SU-DHL-6 (cell line): ENCODE measurements around the gene STEAP3.

Experiments used
- H2AFZ ChIP-seq: fragments of 200-600 bp; sonication (generic); 2 replicates; pipeline ENCODE4 v1.6.1; 2014; ENCODE audit warnings: low read depth, mild to moderate bottlenecking, moderate library complexity, mixed read lengths, antibody characterized with exemption, low read length; ENCODE audit not compliant: severe bottlenecking
- H3F3A ChIP-seq: fragments of 200-600 bp; shearing (Covaris generic); 2 replicates; pipeline ENCODE4 v1.6.0; 2016; ENCODE audit warnings: antibody characterized with exemption, mild to moderate bottlenecking; ENCODE audit not compliant: insufficient read depth
- H3K27ac ChIP-seq: fragments of 200-600 bp; sonication (generic); 2 replicates; pipeline ENCODE4 v1.5.1; 2016; ENCODE audit warnings: low read depth, mild to moderate bottlenecking, low read length, moderate library complexity, mixed read lengths
- H3K27me3 ChIP-seq: fragments of 200-600 bp; sonication (generic), shearing (Covaris generic); 2 replicates; pipeline ENCODE4 v1.6.0; 2014; ENCODE audit warnings: mild to moderate bottlenecking, low read length
- H3K36me3 ChIP-seq: fragments of 200-600 bp; sonication (generic); 2 replicates; pipeline ENCODE4 v1.6.1; 2014; ENCODE audit warnings: mild to moderate bottlenecking, low read length, mixed read lengths
- H3K4me2 ChIP-seq: fragments of 300-600, 200-600 bp; shearing (Covaris generic), sonication (generic); 2 replicates; pipeline ENCODE4 v1.6.0; 2014; ENCODE audit warnings: low read length, low read depth, mild to moderate bottlenecking; ENCODE audit not compliant: poor library complexity, severe bottlenecking
- H3K4me3 ChIP-seq: fragments of 200-600 bp; sonication (generic); 2 replicates; pipeline ENCODE4 v1.5.1; 2014; ENCODE audit warnings: antibody characterized with exemption, low read length, mild to moderate bottlenecking, mixed read lengths; ENCODE audit not compliant: insufficient read depth, poor library complexity, severe bottlenecking
- H3K79me2 ChIP-seq: fragments of 200-600 bp; sonication (generic); 2 replicates; pipeline ENCODE4 v1.6.1; 2014; ENCODE audit warnings: mild to moderate bottlenecking, low read length, moderate library complexity; ENCODE audit not compliant: insufficient read depth
- H3K9ac ChIP-seq: fragments of 200-600 bp; sonication (generic); 2 replicates; pipeline ENCODE4 v1.7.0; 2014; ENCODE audit warnings: mild to moderate bottlenecking, low read length
- H3K9me2 ChIP-seq: fragments of 200-600 bp; sonication (generic); replicated peaks from 2 replicates; pipeline ENCODE4 v1.6.1; 2014; ENCODE audit warnings: low read length; ENCODE audit not compliant: insufficient read depth
- H3K9me3 ChIP-seq: fragments of 200-600 bp; sonication (generic); 2 replicates; pipeline ENCODE4 v1.6.1; 2014; ENCODE audit warnings: low read length, mixed read lengths; ENCODE audit not compliant: insufficient read depth
- H4K20me1 ChIP-seq: fragments of 200-600 bp; sonication (generic); 2 replicates; pipeline ENCODE4 v1.6.1; 2014; ENCODE audit warnings: low read depth, mild to moderate bottlenecking, antibody characterized with exemption, low read length, moderate library complexity, mixed read lengths
- CTCF ChIP-seq: fragments of 200-600 bp; sonication (generic); IDR thresholded peaks from one replicate; pipeline ENCODE4 v1.5.1; 2017; ENCODE audit warnings: antibody characterized with exemption, mild to moderate bottlenecking, low read length, moderate library complexity; ENCODE audit not compliant: insufficient read depth, poor library complexity, severe bottlenecking
- EZH2phosphoT487 ChIP-seq: fragments of 200-600 bp; sonication (generic), shearing (Covaris generic); conservative IDR thresholded peaks from 2 replicates; pipeline ENCODE4 v1.6.1; 2018; ENCODE audit warnings: mild to moderate bottlenecking, antibody characterized with exemption, low read length, moderate library complexity, mixed read lengths

The STEAP3 gene

GRCh38 chr2:119289093-119289492 is 65.5 kb downstream of the STEAP3 start:
- Histone ChIP-seq H3K9me2 (no peaks in the 10 kb centered on the region), H4K20me1 (no peaks in the 10 kb centered on the region), H3K27me3 (no peaks in the 10 kb centered on the region), H3K79me2 (no peaks in the 10 kb centered on the region), H3K9me3 (no peaks in the 10 kb centered on the region), H3F3A (no peaks in the 10 kb centered on the region), H3K4me3 (no peak overlapping the region), H2AFZ (no peak overlapping the region), H3K27ac (no peak overlapping the region), H3K4me2 (no peak overlapping the region), H3K9ac (no peak overlapping the region), H3K36me3 (no peaks in the 10 kb centered on the region)
- no peak for TF ChIP-seq EZH2phosphoT487
- no peak for TF ChIP-seq CTCF

GRCh38 chr2:119289642-119290041 is 66.0 kb downstream of the STEAP3 start:
- Histone ChIP-seq H2AFZ (no peak overlapping the region), H3K36me3 (no peaks in the 10 kb centered on the region), H3K79me2 (no peaks in the 10 kb centered on the region), H3K4me2 (no peak overlapping the region), H3K27ac (no peak overlapping the region), H3K4me3 (no peak overlapping the region), H3K9ac (no peak overlapping the region), H3F3A (no peaks in the 10 kb centered on the region), H3K27me3 (no peaks in the 10 kb centered on the region), H3K9me3 (no peaks in the 10 kb centered on the region), H4K20me1 (no peaks in the 10 kb centered on the region), H3K9me2 (no peaks in the 10 kb centered on the region)
- TF ChIP-seq CTCF: no peak
- TF ChIP-seq EZH2phosphoT487: no peak

- Histone ChIP-seq H3K27ac (no peak overlapping the region), H3K9ac (no peak overlapping the region), H3K9me3 (no peaks in the 10 kb centered on the region), H3K4me2 (no peak overlapping the region), H3K9me2 (no peaks in the 10 kb centered on the region), H3K27me3 (no peaks in the 10 kb centered on the region), H3K4me3 (no peak overlapping the region), H3F3A (no peaks in the 10 kb centered on the region), H4K20me1 (no peaks in the 10 kb centered on the region), H3K79me2 (no peaks in the 10 kb centered on the region), H2AFZ (no peak overlapping the region), H3K36me3 (no peaks in the 10 kb centered on the region)
- TF ChIP-seq EZH2phosphoT487 (no peak), CTCF (peak; percentile 55)
These were observed 67.4 kb downstream of the STEAP3 start for GRCh38 chr2:119290859-119291587.
